GM23338 (cell line): ENCODE measurements around the gene ZNF567. TPM values are rescaled to one million over a fixed set of nuclear protein-coding genes. Genes with fewer than 3 reads are reported as not detected.

Experiments
- ATAC-seq: fragments of 200-7000 bp; cut with Tn5 transposase; 3 replicates; pipeline ENCODE4 v1.9.1; 2020
- DNase-seq: peaks from one replicate; pipeline ENCODE4 v3.0.0-alpha.2; 2015; ENCODE audit warnings: low spot score
- H2AFZ ChIP-seq: fragments of 200-600 bp; sonication (generic); 2 replicates; pipeline ENCODE4 v1.8.0; 2016; ENCODE audit warnings: antibody characterized with exemption, mild to moderate bottlenecking, moderate library complexity
- H3F3A ChIP-seq: fragments of 200-600 bp; sonication (generic); replicated peaks from 2 replicates; pipeline ENCODE4 v1.8.0; 2017; ENCODE audit warnings: antibody characterized with exemption, mixed run types, low read depth
- H3K27ac ChIP-seq: fragments of 200-600 bp; sonication (generic); 2 replicates; pipeline ENCODE4 v1.6.1; 2016; ENCODE audit warnings: low read depth
- H3K27me3 ChIP-seq: fragments of 200-600 bp; sonication (generic); 2 replicates; pipeline ENCODE4 v1.8.0; 2016; ENCODE audit warnings: mild to moderate bottlenecking, mixed run types, moderate library complexity; ENCODE audit not compliant: insufficient read depth
- H3K36me3 ChIP-seq: fragments of 200-600 bp; sonication (generic); 2 replicates; pipeline ENCODE4 v1.8.0; 2016; ENCODE audit warnings: mild to moderate bottlenecking; ENCODE audit not compliant: insufficient read depth
- H3K4me1 ChIP-seq: fragments of 200-600 bp; sonication (generic); 2 replicates; pipeline ENCODE4 v1.8.0; 2016; ENCODE audit warnings: mild to moderate bottlenecking, moderate library complexity; ENCODE audit not compliant: insufficient read depth
- H3K4me2 ChIP-seq: fragments of 200-600 bp; sonication (generic); 2 replicates; pipeline ENCODE4 v1.7.1; 2017; ENCODE audit warnings: mixed run types
- H3K4me3 ChIP-seq: fragments of 200-600 bp; sonication (generic); 2 replicates; pipeline ENCODE4 v1.6.1; 2016; ENCODE audit warnings: mixed run types
- H3K79me2 ChIP-seq: fragments of 200-600 bp; sonication (generic); replicated peaks from 2 replicates; pipeline ENCODE4 v1.8.0; 2017; ENCODE audit warnings: mild to moderate bottlenecking; ENCODE audit not compliant: insufficient read depth
- H3K9me2 ChIP-seq: fragments of 200-600 bp; sonication (generic); 2 replicates; pipeline ENCODE4 v1.8.0; 2017; ENCODE audit not compliant: insufficient read depth
- H4K20me1 ChIP-seq: fragments of 200-600 bp; sonication (generic); replicated peaks from 2 replicates; pipeline ENCODE4 v1.8.0; 2017; ENCODE audit warnings: mild to moderate bottlenecking; ENCODE audit not compliant: insufficient read depth
- H3K27ac Mint-ChIP-seq: 2 replicates; pipeline ENCODE4 v1.8.0; 2020; ENCODE audit warnings: inconsistent platforms, mild to moderate bottlenecking, moderate library complexity, mixed read lengths
- H3K27me3 Mint-ChIP-seq: 3 replicates; pipeline ENCODE4 v1.8.0; 2022; ENCODE audit warnings: low read depth, mild to moderate bottlenecking, moderate library complexity, mixed read lengths, inconsistent platforms; ENCODE audit not compliant: insufficient read depth, poor library complexity
- H3K36me3 Mint-ChIP-seq: 3 replicates; pipeline ENCODE4 v1.8.0; 2021; ENCODE audit warnings: low read depth, mild to moderate bottlenecking, inconsistent platforms, moderate library complexity, mixed read lengths
- H3K4me1 Mint-ChIP-seq: 3 replicates; pipeline ENCODE4 v1.8.0; 2020; ENCODE audit warnings: mild to moderate bottlenecking, inconsistent platforms, mixed read lengths
- H3K4me3 Mint-ChIP-seq: 3 replicates; pipeline ENCODE4 v1.8.0; 2021; ENCODE audit warnings: moderate library complexity, mild to moderate bottlenecking, inconsistent platforms, mixed read lengths
- H3K9me3 Mint-ChIP-seq: 3 replicates; pipeline ENCODE4 v1.8.0; 2020; ENCODE audit warnings: moderate library complexity, mild to moderate bottlenecking, inconsistent platforms, mixed read lengths
- CREB1 ChIP-seq: fragments of 250-450 bp; sonication (Bioruptor Pico); IDR thresholded peaks from 2 replicates; pipeline ENCODE4 v1.5.0; 2020; ENCODE audit warnings: low read depth, mild to moderate bottlenecking, moderate library complexity
- CTCF ChIP-seq, 2 experiments: fragments of 200-600 bp in 1 of 2; sonication (generic) in 1 of 2; conservative IDR thresholded peaks; 2 replicates each; pipeline versions ENCODE4 v1.5.1 to v1.6.1; 2016 to 2017; ENCODE audit warnings: antibody characterized with exemption in 2 of 2, low read depth in 2 of 2, mild to moderate bottlenecking in 2 of 2, moderate library complexity in 1 of 2
- ETS1 ChIP-seq: IDR thresholded peaks from 2 replicates; pipeline ENCODE4 v1.6.1; 2016; ENCODE audit warnings: antibody characterized with exemption
- EZH2 ChIP-seq: fragments of 200-600 bp; sonication (generic); IDR thresholded peaks from one replicate; pipeline ENCODE4 v1.8.0; 2017; ENCODE audit warnings: antibody characterized with exemption, mild to moderate bottlenecking, low read depth; ENCODE audit not compliant: unreplicated experiment
- EZH2phosphoT487 ChIP-seq: fragments of 200-600 bp; sonication (generic); IDR thresholded peaks from one replicate; pipeline ENCODE4 v1.8.1; 2018; ENCODE audit warnings: antibody characterized with exemption; ENCODE audit not compliant: unreplicated experiment
- JUNB ChIP-seq: IDR thresholded peaks from one replicate; pipeline ENCODE4 v1.6.1; 2016; ENCODE audit warnings: antibody characterized with exemption; ENCODE audit not compliant: unreplicated experiment
- NANOG ChIP-seq: IDR thresholded peaks from 2 replicates; pipeline ENCODE4 v1.6.1; 2016; ENCODE audit warnings: antibody characterized with exemption, borderline replicate concordance
- POLR2AphosphoS5 ChIP-seq: IDR thresholded peaks from 2 replicates; pipeline ENCODE4 v1.6.1; 2016; ENCODE audit warnings: antibody characterized with exemption, low read depth
- REST ChIP-seq: IDR thresholded peaks from one replicate; pipeline ENCODE4 v1.6.1; 2018; ENCODE audit warnings: antibody characterized with exemption; ENCODE audit not compliant: unreplicated experiment
- STAT1 ChIP-seq: IDR thresholded peaks from one replicate; pipeline ENCODE4 v1.6.1; 2016; ENCODE audit warnings: antibody characterized with exemption; ENCODE audit not compliant: unreplicated experiment
- ZNF114 ChIP-seq: fragments of 250-450 bp; sonication (Bioruptor Pico); IDR thresholded peaks from 2 replicates; pipeline ENCODE4 v1.5.0; 2020; ENCODE audit warnings: mild to moderate bottlenecking, moderate library complexity
- ZNF331 ChIP-seq: fragments of 250-450 bp; sonication (Bioruptor Pico); IDR thresholded peaks from 2 replicates; pipeline ENCODE4 v1.5.0; 2020; ENCODE audit warnings: low read depth, mild to moderate bottlenecking, moderate library complexity
- ZNF462 ChIP-seq: fragments of 250-450 bp; sonication (Bioruptor Pico); IDR thresholded peaks from 2 replicates; pipeline ENCODE4 v1.5.0; 2020; ENCODE audit warnings: mild to moderate bottlenecking, moderate library complexity
- polyA plus RNA-seq: library from polyadenylated mRNA; unstranded; fragments of >200 nt; fragmentation: Nextera tagmentation; extraction: Ambion mirVana; gene quantifications from 2 replicates; pipeline ENCODE4 v1.2.1, GENCODE V29; 2016
- total RNA-seq: library from RNA; depleted of rRNA; stranded (reverse); fragments of >200 nt; shearing (Covaris generic); gene quantifications from 2 replicates; pipeline ENCODE4 v1.2.3, GENCODE V29; 2014

ZNF567 gene
- total and polyA plus RNA-seq, 2 experiments from 2014 or later: 15.6 to 17.6 TPM

GRCh38 chr19:36652958-36653357 lies 34.5 kb upstream of the ZNF567 start:
- no peak for ATAC-seq
- Mint-ChIP-seq H3K4me3 (no peak overlapping the region), H3K36me3 (peaks cover 87% of the 10 kb centered on the region), H3K27me3 (no peaks in the 10 kb centered on the region), H3K9me3 (peaks cover 56% of the 10 kb centered on the region), H3K4me1 (no peaks in the 10 kb centered on the region), H3K27ac (no peak overlapping the region)
- H3F3A ChIP-seq: no peaks in the 10 kb centered on the region
- TF ChIP-seq EZH2 (no peak), NANOG (no peak), STAT1 (no peak), CTCF (conservative IDR thresholded peaks at IDR 0.05; ENCODE audit: low read depth in 2 of 2) (no peak), ETS1 (no peak), EZH2phosphoT487 (no peak), CREB1 (CRISPR knock-in tag) (no peak), POLR2AphosphoS5 (no peak), ZNF114 (CRISPR knock-in tag) (no peak), JUNB (no peak), ZNF462 (CRISPR knock-in tag) (no peak), ZNF331 (CRISPR knock-in tag) (no peak), REST (no peak)
- H3K4me2 ChIP-seq: no peak overlapping the region
- DNase-seq: no peak
- H3K4me3 ChIP-seq: no peak overlapping the region
- no peaks in the 10 kb centered on the region for H3K27me3 ChIP-seq
- no peaks in the 10 kb centered on the region for H3K79me2 ChIP-seq
- H3K36me3 ChIP-seq: peaks cover 58% of the 10 kb centered on the region
- no peaks in the 10 kb centered on the region for H3K4me1 ChIP-seq
- H4K20me1 ChIP-seq: no peaks in the 10 kb centered on the region
- no peak overlapping the region for H2AFZ ChIP-seq
- H3K9me2 ChIP-seq: no peaks in the 10 kb centered on the region
- H3K27ac ChIP-seq: no peak overlapping the region
